GM21381 (cell line): ENCODE data around the gene TBC1D32.
"Not testable (repeated sequence)": the region's sequence is repeated elsewhere in the genome, so short reads cannot be mapped to it uniquely, and the experiment has no call there.

Source experiments
- ATAC-seq: cut with Tn5 transposase; IDR thresholded peaks from one replicate; pipeline ENCODE4 v1.9.1; 2021; ENCODE audit warnings: mild to moderate bottlenecking, moderate library complexity; ENCODE audit not compliant: unreplicated experiment

TBC1D32 gene

DNA sequence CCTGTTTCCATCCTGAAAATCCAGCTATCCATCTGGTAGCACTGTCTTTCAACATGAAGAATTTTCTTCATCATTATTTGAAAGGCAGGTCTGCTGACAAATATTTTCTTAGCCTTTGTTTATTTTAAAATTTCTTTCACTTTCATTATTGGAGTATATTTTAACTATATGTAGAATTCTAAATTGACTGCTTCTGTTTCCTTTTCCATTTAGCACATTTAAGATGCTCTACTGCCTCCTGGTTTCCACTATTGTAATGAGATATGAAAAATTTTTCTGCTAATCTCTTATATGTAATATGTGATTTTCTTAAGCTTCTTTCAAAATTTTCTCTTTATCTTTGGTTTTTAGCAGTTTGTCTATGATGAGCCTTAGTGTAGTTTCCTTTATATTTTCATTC is 97.3 kb downstream of the TBC1D32 start:
- no peak for ATAC-seq

DNA sequence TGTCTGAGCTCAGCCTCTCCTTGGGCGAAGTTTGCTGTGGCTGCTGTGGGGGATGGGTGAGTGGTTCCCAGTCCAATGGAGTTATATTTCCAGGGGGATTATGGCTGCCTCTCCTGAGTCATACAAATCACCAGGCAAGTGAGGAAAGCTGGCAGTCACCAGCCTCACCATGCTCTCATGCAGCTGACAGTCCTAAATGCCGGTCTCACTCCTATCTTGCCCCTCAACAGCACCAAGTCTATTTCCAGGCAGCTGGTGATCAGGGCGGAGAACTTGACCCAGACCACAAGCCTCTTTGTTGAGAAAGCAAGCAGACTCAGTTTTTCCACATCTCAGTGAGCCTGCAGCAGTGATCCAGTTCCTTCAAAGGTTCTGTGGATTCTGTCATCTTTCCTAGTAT is 98.9 kb downstream of the TBC1D32 start:
- ATAC-seq: no peak

DNA sequence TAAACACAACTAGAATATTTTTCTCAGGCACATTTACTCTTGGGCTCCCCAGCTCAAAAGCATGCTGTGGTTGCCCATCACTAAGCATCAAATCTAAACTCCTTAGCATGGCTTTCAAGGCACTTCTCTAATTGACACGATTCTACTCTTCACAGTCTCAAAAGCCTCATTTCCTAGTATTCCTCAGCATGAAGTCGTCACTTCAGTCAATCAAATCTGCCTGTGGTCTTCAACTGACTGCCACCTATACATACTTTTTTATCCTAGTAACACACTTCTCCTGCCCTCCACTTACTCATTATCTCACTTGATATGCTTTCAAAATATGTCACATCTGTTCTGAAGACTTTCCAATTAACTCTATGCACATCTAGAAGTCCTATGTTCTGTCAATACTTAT is 110.3 kb downstream of the TBC1D32 start:
- no peak for ATAC-seq

DNA sequence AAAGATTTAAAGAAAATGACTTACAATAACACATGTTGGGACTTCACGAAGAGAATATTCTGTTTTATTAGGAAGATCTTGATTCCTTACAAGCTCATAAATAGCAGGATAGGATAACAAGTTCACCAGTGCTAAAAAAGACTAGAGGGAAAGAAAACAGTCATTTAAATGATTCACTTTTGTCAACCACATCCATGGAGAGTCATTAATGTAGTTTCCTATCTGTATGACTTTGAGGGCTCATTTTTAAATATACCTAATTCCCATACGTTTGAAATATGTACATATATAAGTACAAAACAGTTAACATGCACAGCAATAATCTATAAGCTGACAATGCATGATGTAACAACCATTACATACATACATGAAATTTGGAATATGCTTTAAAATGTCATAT is 111.1 kb downstream of the TBC1D32 start:
- ATAC-seq: no peak

DNA sequence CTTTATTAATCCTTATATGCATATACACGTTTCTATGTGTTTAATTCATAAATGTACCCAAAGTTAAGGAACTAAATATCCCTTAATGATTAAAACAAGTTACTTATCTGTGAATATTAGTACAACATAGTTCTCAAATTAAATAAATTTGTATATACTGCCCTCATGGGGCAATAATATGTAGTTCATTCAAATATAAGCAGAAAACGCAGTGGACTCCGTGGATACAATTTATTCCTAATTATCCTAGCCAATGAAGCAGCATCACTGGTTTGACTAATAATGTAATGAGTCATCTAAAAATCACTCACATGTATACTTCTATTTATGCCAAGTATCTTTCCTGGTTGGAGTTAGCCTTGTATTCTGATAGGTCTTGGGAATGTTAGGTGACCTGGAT is 111.6 kb downstream of the TBC1D32 start:
- ATAC-seq: no peak

DNA sequence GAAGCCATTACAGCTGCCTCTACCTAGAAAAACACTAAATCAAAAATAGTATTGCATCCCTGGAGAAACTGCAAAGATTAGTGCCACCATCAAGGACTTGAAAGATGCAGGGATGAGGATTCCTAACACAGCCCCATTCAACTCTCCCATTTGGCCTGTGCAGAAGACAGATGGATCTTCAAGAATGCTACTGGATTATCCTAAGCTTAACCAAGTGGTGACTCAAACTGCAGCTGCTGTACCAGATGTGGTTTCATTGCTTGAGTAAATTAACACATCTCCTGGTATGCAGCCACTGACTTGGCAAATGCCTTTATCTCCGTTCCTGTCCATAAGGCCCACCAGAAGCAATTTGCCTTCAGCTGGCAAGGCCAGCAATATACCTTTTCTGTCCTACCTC is 117.4 kb downstream of the TBC1D32 start:
- no peak for ATAC-seq

DNA sequence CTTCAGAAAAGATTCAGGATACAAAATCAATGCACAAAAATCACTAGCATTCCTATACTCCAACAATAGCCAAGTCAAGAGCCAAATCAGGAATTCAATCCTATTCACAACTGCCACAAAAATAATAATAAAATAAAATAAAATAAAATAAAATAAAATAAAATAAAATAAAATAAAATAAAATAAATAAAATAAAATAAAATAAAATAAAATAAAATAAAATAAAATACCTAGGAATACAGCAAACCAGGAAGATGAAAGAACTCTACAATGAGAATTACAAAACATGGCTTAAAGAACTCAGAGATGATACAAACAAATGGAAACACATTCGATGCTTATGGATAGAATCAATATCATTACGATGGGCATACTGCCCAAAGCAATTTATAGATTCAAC is 120.9 kb downstream of the TBC1D32 start:
- not testable (repeated sequence) for ATAC-seq

DNA sequence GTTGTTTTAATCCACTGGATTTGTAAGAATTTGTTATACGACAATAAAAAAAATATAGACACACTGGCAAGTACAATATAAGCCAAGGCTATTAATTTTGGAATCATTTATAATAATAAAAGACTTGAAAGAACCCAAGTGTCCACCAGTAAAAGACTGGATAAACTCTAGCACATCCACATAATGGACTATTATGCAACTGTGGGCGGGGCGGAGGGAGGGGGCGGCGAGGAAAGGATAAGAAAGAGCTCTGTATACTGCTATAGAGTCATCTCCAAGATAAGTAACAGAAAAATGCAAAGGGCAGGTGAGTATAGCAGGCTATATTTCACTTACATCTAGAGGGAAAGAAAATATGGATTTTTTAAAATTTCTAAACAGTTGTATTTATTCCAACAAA is 123.3 kb downstream of the TBC1D32 start:
- ATAC-seq: no peak

DNA sequence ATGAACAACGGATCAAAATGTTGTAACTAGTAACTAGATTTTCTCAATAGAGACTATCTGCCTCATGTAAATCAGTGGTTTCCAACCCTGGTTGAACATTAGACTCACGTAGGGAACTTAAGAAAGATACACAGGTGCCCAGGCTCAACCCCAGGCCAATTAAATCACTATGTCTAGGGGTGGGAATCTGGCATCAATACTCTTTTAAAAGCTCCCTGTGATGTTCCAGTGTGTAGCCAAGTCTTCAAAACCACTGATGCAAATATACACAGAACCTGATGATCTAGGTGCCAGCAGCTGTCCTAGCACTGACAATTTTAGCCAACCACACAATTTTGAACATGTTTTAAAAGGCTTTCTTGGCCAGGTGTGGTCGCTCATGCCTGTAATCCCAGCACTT is 128.7 kb downstream of the TBC1D32 start:
- ATAC-seq: no peak

DNA sequence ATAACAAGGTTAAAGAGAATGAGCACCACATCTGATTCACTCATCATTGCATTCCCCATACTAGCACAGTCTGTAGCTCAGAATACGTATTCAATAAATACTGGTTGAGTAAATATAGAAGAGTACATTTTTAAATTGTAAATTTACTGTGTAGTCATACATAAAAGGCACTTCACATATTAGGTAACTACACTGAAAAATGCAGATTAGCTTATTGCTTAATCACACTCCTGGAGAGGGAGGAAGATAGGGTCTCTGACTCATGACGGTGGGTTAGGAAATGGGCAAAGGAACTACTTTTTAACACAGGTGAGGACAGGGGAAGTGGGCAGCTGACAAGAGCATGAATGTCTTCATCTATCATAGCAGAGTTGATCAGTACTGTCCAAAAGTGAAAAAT is 133.2 kb downstream of the TBC1D32 start:
- no peak for ATAC-seq

DNA sequence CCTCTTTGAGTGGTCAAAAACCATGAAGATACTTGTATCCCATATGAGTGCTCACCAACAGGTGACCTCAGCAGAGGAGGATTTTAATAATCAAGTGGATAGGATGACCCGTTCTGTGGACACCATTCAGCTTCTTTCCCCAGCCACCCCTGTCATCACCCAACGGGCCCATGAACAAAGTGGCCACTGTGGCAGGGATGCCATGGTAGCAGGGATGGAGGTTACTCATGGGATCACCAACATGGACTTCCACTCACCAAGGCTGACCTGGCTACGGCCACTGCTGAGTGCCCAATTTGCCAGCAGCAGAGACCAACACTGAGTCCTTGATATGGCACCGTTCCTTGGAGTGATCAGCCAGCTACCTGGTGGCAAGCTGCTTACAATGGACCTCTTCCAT is 138.2 kb downstream of the TBC1D32 start:
- ATAC-seq: not testable (repeated sequence)

DNA sequence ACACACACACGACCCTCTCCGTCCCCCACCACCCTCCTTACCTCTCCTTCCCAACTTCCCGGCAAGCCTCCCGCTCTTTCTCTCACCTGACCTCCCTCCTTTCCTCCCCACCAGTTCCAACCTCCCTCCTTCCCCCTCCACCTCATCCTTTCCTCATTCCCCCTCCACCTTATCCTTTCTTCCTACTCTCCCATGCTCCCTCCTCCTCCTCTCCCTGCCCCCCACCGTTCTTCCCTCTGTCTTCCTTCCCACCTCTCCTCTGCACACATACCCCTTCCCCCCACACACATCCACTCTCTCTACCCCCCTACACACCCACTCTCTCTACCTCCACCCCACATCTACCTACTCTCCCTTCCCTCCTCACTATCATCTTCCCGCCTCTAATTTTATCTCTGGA is 144.2 kb downstream of the TBC1D32 start:
- ATAC-seq: no peak

DNA sequence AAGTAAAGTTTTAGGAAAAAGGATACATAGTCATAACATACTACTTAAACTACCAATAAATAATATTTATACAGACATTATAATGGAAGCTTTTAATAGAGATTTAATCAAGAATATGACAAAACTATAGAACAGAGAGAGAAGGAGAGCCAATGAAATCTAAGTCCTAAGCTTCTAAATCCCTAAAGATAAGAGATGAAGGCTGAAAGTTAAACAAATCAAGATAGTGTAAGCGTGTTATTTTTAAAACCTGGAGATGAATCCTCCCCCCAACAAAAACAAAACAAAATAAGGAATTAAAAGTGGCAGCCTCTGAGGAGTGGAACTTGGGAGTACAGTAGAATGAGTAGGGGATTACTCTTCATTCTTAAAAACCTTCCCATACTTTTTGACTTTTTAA is 145.9 kb downstream of the TBC1D32 start:
- ATAC-seq: no peak

DNA sequence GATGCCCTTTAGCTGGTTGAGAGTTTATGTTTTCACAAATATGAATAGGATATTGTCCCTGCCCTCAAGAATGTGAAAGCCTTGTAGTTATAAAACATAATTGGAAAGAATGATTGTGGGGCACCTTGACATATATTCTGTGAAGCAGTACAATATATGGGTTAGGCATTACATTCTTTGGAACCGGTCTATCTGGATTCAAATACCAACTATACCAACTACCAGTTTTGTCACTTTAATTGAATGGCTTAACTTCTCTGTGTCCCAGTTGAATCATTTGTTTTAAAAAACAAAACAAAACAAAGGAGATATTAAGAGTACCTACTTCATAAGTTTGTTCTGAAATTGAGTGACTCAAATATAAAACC is 146.5 kb downstream of the TBC1D32 start:
- no peak for ATAC-seq

DNA sequence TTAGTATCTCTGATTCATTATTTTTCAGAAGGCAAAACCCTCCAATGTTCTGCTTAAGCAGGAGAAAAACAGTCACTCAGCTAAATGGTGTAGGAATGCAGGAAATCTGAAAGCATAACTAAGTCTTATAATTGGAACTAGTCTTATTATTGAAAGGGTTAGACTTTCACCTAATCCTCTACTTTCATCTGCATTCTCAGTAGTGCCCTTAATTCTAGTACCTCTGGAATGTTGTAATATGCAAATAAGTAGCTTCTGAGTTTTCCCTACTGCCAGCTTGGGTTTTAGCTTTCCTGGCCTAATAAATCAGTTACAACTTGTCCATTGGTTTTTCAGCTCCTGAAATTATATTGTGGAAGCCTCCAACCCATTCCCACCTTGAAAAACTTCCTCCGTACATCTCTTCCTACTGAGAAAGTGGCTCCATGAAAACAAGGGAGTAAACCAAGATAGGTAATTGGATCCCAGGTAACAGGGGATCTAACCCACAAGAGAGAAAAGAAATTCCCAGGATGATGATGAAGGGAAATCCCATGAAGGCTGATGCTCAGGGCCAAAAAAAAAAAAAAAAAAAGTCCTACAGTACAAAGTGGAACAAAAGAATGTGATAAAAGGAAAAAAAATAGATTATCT is 147.0 kb downstream of the TBC1D32 start:
- no peak for ATAC-seq

DNA sequence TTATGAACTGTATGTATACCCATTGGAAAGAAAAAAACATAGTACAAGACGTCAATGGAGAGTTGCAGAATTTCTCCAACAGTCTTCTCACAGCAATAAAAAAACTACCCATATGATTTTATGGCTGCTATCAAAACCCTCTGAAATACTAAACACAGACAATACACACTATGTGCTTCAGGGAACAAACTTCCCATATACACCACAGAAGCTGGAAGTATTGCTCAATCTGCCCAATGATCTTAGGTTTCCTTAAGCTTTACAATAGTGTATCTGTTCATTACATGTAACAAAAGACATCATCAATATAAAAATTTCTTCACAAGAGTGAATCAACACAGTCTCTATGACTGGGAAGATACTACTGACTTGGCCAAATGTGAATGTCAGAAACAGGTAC is 150.5 kb downstream of the TBC1D32 start:
- no peak for ATAC-seq

DNA sequence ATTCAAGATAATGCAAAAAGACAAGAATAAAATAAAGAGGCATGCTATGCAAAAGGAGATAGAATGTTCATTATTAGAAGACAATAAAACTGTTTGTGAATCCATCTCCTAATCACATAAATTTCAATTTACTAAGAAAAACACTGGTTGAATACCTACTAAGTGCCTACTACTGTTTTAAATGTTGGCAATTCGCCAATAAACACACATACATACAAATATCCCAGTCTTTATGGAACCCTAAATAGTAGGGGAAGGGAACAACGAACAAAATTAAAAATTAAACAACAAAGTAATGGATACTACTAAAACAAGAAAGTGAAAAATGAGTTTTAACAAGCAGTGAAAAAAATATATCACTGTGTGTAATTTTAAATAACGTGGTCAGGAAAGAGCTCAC is 158.5 kb downstream of the TBC1D32 start:
- ATAC-seq: no peak

DNA sequence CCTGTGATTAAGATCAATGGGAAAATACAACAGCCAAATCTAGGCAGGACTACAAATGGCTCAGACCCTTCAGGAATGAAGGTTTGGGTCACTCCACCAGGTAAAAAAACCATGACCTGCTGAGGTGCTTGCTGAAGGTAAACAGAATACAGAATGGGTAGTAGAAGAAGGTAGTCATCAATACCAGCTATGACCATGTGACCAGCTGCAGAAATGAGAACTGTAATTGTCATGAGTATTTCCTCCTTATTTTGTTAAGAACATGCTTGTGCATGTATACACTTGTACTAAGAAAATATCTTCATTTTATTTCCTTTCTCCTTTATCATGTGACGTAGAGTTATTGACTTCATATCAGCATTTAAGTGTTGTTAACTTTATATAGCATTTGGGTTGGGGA is 161.8 kb downstream of the TBC1D32 start:
- not testable (repeated sequence) for ATAC-seq

DNA sequence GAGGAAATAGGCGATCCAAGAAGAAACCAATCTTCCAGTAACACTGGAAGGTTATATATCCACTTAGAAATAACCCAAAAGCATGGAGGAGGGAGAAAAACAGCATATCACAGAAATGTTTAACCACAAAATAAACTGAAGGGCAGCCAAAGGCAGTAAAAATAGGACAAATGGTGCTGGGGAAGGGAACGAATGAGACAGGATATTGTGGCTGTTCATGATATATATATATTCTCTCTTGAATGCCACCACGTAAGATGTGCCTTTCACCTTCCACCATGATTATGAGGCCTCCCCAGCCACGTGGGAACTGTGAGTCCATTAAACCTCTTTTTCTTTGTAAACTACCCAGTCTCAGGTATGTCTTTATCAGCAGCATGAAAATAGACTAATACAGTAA is 162.4 kb downstream of the TBC1D32 start:
- no peak for ATAC-seq

DNA sequence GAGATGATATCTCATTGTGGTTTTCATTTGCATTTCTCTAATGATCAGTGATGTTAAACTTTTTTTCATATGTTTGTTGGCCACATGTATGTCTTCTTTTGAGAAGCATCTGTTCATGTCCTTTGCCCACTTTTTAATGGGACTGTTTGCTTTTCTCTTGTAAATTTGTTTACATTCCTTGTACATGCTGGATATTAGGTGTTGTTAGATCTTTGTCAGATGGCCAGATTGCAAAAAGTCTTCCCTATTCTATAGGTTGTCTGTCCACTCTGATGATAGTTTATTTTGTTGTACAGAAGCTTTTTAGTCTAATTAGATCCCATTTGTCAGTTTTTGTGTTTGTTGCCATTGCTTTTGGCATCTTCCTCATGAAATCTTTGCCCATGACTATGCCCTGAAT is 172.4 kb downstream of the TBC1D32 start:
- ATAC-seq: no peak

DNA sequence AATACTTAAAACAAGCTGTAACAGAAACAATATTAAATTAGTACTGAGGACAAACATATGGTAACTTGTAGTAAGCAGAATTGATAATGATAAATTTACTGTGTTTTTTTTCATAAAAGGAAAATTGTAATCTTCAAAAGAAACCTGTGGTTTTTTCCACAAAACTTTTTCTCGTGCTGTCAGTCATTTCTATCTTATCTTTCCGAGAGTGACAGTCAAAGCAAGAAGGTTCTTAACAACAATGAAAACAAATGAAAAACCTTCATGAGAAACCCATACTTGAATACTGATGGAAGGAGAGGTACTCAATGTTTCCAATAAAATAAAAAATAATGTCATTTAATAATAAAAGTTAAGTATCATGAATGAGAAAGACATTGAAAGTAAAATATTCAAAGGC is 174.0 kb downstream of the TBC1D32 start:
- ATAC-seq: no peak

DNA sequence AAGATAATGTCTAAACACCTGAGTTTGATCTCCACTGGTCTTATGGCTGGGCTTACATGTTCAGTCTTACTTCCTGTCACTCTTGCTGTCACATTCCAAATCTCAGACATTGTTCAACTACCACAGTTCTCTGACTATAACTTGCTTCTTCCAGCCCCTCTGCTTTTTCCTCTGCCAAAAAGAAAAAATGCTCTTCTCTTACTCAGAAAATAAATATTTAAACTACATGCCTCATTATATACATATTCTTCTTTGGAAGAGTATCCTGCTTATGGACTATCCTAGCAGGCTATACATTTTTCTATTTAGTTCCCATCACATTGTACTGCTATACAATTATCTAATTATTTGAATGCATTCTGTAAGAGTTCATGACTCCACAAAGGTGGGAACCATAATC is 175.4 kb downstream of the TBC1D32 start:
- no peak for ATAC-seq

DNA sequence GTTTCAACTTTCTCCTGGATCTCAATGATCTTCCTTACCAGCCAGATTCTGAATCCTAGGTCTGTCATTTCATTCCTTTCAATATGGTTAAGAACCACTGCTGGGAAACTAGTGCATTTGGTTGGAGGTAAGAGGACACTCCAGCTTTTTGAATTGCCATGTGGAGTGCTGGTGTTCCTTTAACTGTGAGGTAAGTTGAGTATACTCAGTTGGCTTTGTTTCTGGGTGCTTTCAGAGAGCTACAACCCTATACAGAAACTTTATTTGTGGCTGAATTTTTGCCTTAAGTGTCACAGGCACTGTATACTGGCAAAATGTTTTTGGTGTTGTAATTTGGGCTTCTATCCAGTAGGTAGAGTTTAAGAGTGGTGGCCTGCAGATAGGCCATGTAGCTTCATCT is 175.8 kb downstream of the TBC1D32 start:
- no peak for ATAC-seq

DNA sequence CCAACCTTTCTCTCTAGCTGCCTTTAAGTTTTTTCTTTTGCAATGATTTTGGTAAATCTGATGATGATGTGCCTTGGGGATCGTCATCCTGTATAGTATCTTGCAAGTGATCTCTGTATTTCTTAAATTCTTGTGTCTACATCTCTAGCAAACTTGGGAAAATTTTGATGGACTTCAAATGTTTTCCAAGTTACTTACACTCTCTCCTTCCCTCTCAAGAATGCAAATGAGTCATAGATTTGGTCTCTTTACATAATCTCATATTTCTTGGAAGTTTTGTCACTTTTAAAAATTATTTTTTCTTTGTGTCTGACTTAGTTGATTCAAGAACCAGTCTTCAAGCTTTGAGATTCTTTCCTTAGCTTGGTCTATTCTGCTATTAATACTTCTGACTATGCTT is 176.4 kb downstream of the TBC1D32 start:
- ATAC-seq: no peak
